Transverse colon (tissue), 4 donors: Measurements from ENCODE around the gene CDKN1A.
A peak's percentile ranks its signal among the peaks of the same experiment; 100 is the strongest.

Experiments
- CTCF ChIP-seq, 5 experiments: fragments of 200-600 bp in 3 of 5; fragments of 450-650 bp in 2 of 5; sonication (generic) in 3 of 5; IDR thresholded peaks; 1 replicate in 2 of 5; 2 replicates in 3 of 5; pipeline ENCODE4 v1.5.1; 2016 to 2017; ENCODE audit warnings: antibody characterized with exemption in 5 of 5, inconsistent platforms in 3 of 5, mild to moderate bottlenecking in 2 of 5, moderate library complexity in 1 of 5
- EP300 ChIP-seq: sonication (generic); formaldehyde crosslinking; IDR thresholded peaks from one replicate; pipeline ENCODE4 v1.6.1; 2017; ENCODE audit warnings: antibody characterized with exemption, low read depth
- POLR2A ChIP-seq: fragments of 450-650 bp; IDR thresholded peaks from one replicate; pipeline ENCODE4 v1.6.1; 2016; ENCODE audit warnings: antibody characterized with exemption, mild to moderate bottlenecking, moderate library complexity
- POLR2AphosphoS5 ChIP-seq, 3 donors: sonication (generic); formaldehyde crosslinking; IDR thresholded peaks; one replicate each; pipeline ENCODE4 v1.6.1; 2016; ENCODE audit warnings: antibody characterized with exemption in 3 of 3

DNA sequence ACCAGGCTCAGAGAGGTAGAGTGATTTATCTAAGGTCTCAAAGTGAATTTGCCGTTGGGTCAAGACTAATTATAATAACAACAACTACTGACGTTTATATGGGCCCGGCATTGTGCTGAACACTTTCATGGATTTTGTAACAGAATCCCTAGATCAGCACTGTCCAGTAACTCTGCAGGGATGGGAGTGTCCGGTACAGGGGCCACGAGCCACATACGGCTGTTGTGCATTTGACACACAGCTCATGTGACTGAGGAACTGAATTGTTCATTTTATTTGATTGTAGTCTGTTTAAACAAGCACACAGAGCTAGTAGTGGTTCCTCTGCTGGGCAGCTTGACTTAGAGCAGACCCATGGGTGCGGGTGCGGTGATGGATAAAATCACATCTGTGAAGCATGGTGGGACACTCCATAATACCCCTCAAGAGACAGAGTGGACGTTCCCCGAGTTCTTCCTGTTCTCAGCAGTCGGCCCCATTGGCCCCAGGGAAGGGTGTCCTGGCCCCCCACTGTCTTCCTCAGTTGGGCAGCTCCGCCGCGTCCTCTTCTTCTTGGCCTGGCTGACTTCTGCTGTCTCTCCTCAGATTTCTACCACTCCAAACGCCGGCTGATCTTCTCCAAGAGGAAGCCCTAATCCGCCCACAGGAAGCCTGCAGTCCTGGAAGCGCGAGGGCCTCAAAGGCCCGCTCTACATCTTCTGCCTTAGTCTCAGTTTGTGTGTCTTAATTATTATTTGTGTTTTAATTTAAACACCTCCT lies 6.8 kb downstream of the CDKN1A start:
- TF ChIP-seq CTCF (IDR thresholded peaks at IDR 0.05) (no peak), EP300 (no peak), POLR2A (no peak), POLR2AphosphoS5 (IDR thresholded peaks at IDR 0.05) (peak in 1 of 3 donors; percentile 11)
